GM23338 (cell line): ENCODE data around the gene FASLG.

Experiments
- CREB1 ChIP-seq: fragments of 250-450 bp; sonication (Bioruptor Pico); IDR thresholded peaks from 2 replicates; pipeline ENCODE4 v1.5.0; 2020; ENCODE audit warnings: low read depth, mild to moderate bottlenecking, moderate library complexity
- EZH2phosphoT487 ChIP-seq: fragments of 200-600 bp; sonication (generic); IDR thresholded peaks from one replicate; pipeline ENCODE4 v1.8.1; 2018; ENCODE audit warnings: antibody characterized with exemption; ENCODE audit not compliant: unreplicated experiment
- POLR2AphosphoS5 ChIP-seq: IDR thresholded peaks from 2 replicates; pipeline ENCODE4 v1.6.1; 2016; ENCODE audit warnings: antibody characterized with exemption, low read depth
- TF ChIP-seq, protein P1 (sequence below), 2 experiments: fragments of 200-600 bp in 1 of 2; sonication (generic) in 1 of 2; conservative IDR thresholded peaks; 2 replicates each; pipeline versions ENCODE4 v1.5.1 to v1.6.1; 2016 to 2017; ENCODE audit warnings: antibody characterized with exemption in 2 of 2, low read depth in 2 of 2, mild to moderate bottlenecking in 2 of 2, moderate library complexity in 1 of 2
- TF ChIP-seq, protein P2 (sequence below): IDR thresholded peaks from 2 replicates; pipeline ENCODE4 v1.6.1; 2016; ENCODE audit warnings: antibody characterized with exemption

DNA sequence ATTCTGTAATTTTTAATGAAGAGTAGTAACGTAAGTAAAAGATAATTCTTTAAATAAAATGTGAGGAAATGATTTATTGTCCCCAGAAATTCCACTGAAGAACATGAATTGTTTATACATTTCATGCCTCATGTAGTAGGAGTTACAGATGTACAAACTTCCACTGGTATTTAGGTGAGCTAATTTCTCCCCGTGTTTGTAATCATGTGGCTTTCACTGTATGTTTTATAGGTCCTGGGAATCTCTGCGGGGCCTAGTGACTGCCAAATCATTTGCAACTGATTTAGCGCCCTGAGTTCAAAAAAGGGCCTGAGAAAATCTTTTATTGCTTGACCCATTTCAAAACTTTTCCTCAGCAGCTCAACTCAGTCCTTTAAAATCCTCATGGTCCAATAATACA, 30.5 kb upstream of the FASLG start:
- TF ChIP-seq, protein P1, sequence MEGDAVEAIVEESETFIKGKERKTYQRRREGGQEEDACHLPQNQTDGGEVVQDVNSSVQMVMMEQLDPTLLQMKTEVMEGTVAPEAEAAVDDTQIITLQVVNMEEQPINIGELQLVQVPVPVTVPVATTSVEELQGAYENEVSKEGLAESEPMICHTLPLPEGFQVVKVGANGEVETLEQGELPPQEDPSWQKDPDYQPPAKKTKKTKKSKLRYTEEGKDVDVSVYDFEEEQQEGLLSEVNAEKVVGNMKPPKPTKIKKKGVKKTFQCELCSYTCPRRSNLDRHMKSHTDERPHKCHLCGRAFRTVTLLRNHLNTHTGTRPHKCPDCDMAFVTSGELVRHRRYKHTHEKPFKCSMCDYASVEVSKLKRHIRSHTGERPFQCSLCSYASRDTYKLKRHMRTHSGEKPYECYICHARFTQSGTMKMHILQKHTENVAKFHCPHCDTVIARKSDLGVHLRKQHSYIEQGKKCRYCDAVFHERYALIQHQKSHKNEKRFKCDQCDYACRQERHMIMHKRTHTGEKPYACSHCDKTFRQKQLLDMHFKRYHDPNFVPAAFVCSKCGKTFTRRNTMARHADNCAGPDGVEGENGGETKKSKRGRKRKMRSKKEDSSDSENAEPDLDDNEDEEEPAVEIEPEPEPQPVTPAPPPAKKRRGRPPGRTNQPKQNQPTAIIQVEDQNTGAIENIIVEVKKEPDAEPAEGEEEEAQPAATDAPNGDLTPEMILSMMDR (conservative IDR thresholded peaks at IDR 0.05; ENCODE audit: low read depth in 2 of 2): no peak
- TF ChIP-seq, protein P2, sequence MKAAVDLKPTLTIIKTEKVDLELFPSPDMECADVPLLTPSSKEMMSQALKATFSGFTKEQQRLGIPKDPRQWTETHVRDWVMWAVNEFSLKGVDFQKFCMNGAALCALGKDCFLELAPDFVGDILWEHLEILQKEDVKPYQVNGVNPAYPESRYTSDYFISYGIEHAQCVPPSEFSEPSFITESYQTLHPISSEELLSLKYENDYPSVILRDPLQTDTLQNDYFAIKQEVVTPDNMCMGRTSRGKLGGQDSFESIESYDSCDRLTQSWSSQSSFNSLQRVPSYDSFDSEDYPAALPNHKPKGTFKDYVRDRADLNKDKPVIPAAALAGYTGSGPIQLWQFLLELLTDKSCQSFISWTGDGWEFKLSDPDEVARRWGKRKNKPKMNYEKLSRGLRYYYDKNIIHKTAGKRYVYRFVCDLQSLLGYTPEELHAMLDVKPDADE: no peak
- TF ChIP-seq CREB1 (CRISPR knock-in tag) (no peak), POLR2AphosphoS5 (no peak), EZH2phosphoT487 (no peak)
